Activated T-helper 1 cell treated with Interleukin-2 at 50 U/mL for 16 hours (primary cell): ENCODE measurements around the gene ADAMTS16.

Experiments
- DNase-seq: peaks from one replicate; pipeline ENCODE4 v3.0.0-alpha.2; 2020; ENCODE audit warnings: low read depth

ADAMTS16 gene

DNA sequence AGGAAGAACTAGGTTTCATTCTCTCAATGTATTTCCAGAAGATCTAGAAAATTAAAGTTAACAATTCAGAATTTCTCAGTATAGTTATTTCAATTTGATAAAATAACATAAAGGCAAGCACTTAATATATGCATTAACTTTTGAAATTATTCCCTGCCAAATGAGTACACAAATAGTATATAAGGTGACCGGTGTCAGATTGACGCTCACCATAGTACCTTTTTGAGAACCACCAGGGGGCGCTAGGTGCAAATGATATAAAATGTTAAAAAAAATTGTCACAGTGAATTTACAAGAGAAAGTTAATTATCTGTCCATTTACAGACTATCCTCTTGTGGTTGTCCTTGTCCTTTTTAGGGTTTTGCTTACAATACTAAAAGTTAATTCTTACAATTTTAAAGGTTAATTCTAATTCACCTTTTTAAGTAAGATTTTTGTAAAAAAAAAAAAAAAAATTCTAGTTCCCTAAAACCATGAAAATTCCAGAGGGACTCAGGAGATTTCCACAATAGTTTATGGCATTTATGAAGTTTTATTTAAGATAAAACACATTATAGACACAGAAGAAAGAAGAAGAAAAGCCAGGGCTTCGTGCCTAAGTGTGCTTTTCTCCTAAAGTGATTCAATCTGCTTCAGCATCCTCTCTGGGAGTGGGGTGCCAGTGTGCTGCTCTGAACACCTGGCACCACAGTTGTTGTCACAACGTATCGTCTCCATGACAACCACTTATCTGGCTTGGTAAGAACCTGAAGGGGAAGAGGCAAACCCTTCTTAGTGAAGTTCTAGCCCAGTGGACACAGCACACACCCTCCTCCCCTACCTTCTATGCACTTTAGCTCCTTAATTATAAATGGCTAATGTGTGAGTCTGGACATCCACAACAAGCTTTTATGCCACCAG, 1.7 kb downstream of the ADAMTS16 start:
- no peak for DNase-seq

DNA sequence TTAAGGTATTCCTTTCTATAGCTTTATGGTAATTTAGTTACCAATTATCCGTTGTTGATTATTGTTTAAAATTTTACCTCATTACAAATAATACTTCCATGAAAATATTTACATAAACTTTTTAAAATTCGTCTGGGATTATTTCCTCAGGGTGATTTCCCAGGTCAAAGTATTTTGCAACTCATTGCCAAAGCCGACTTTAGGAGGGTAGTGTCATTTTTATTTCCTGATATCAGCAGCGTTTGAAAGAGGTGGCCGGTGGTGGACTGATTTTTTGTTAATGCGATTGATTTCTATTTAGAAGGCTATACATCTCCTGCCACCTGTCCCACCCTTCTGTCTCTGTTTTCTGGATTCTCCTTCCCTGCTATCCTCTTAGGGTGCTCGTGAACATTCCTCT, 4.3 kb downstream of the ADAMTS16 start:
- no peak for DNase-seq

GRCh38 chr5:5145651-5146529, 5.8 kb downstream of the ADAMTS16 start:
- DNase-seq = no peak

DNA sequence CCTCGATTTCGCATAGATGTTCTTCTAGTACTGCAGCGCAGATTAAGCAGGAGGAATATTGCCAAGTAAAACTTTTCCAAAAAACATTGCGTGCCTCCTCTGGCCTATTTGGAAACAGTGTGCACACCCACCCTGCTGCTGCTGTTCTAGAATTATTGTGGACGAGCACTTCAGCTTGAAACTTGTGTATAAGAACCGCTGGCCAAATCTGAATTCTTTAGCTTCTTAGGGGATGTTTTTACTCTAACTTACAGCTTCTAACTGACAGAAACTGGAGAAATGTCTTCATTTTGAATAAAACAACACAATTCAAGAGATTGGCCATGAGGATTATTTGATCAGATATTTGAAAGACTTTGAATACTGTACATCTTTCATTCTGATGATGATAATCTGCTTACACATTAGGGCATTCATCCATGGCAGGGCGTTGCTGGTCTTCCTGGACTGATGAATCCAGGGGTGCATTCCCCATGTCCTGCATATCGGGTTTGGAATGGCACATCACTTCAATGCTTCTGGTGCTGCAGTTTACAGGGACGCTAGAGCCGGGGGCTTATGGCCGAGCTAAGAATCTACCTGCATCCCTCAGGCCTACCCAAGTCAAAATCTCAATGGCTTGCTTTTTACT, 6.5 kb downstream of the ADAMTS16 start:
- no peak for DNase-seq

- DNase-seq = no peak
Observed at GRCh38 chr5:5149154-5149553, 9.0 kb downstream of the ADAMTS16 start.

DNA sequence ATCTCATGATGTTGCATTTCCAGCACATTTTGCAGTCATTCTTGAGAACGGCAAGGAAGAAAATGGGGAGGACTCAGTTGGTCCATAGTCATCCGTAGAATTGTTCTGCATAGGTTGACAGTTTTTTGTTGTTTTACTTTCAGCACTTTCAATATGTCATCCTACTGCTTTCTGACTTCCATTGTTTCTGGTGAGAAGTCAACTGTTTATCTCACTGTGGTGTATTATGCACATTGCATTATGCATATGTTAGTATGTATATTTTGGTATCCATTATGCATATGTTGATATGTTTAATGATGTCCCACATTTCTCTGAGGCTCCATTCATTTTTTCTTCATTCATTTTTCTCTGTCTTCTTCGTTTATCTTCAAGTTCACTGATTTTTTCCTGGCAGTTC, 10.5 kb downstream of the ADAMTS16 start:
- no peak for DNase-seq

DNA sequence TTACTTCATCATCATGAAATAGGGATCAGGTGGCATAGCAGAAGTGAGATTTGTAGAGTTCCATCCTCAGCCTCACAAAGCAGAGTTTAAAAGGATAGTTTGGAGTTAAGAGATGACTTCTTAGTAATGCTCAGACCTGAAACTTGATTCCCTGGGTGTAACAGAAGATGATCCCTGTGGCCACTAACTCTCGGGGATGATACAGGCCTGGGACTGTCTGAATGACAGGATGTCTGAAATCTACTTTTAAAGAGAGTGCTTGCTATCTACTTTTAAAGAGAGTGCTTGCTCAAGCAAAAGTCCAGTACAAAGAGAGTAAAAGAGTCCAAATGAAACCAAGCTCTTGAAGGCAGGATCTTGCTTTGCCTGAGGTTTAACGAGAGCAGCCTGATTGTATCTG, 14.6 kb downstream of the ADAMTS16 start:
- DNase-seq = no peak

DNA sequence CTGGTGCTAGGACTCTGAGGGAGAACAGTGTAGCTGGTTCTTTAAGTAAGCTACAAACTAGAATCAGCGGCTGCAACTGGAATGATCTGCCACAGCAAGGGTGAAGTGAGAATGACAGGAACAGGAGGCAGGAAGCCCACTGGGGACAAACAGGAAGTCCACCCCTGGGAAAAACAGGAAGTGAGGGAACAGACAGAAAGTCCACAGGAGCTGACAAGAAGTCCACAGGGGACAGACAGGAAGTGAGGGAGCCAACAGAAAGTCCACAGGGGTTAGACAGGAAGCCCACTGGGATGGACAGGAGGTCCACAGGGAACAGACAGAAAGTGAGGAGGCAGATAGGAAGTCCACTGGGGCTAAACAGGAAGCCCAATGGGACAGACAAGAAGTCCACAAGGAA, 15.5 kb downstream of the ADAMTS16 start:
- DNase-seq = no peak

DNA sequence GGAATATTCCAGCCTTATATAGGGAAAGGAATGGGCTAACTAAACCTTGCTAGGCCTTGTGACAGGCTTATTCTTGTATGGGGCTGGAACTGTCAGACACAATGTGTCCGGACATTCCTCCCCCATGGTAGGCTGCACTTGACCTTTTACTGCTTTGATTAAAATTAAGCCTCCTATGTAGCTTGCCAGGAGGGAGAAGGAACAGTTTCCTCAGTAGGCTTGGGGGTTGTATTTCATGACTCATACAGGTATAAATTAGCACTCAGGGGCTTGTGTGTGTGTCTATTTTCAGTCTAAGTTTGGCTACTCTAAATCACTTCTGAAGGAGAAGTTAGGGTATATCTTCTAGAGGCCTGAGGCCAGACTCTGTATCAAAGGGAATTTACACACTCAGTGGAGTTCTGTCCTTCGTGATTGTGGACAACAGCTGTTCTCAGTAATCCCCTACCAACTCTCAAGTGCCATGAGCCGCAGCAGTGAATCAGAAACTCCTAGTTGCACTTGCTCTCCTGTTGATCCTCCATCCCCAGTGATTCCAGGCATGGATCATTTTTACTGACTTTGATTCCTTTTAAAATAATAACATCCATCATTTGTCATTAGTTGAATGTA, 16.4 kb downstream of the ADAMTS16 start:
- no peak for DNase-seq

GRCh38 chr5:5158472-5158895, 18.4 kb downstream of the ADAMTS16 start:
- no peak for DNase-seq

DNA sequence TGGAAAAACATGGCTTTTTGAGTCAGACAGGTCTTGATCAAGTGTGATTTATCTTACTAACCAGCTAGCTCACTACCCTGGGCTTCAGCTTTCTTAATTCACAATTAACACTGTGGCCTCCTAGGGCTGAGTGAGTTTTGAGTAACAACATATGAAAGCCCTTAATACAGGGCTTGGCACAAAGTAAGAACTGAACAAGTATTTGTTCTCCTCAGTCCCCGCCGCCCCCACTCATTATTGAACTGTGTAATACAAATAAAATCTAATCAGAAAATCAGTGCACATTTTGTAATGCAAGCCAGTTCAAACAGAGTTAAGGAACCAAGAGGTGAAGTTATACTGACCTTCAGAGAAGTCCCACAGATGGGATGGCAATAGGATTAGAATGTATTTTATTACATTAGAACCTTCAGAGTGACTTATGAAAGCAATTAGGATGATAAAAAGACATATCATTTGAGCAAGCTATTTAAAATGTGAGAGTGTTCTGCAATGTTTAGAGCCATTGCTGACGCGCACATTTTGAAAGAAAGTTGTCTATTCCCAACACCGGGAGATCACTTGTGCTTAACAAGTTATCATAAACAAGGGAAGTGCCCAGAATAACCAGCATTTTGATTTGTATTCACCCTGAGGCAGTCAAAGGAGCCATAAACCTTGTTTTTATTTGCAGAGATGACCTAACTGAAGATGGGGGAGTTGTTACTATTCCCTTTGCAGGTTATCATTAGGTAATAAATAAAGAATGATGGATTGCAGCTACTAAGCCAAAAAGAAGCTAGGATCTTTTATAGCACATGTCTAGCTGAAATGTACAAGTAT, 19.4 kb downstream of the ADAMTS16 start:
- DNase-seq = no peak

DNA sequence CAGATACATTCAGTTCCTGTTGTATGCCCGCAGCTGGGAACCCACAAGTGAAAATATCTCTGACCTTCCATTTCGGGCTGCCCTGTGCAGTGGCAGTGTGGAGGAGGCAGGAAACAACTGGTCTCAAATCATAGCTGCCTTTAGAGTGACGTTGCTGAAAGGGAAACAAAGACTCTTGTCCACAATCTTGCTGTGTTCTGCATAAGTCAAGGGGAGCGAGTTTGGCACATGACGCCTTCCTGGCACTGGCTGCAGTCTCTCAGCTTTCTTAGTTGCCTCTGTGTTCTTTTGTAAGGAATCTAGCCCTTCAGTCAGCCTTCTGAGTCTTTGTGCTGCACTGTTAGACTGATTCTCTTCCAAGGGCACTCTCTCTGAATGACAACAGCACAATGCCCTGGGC, 24.0 kb downstream of the ADAMTS16 start:
- DNase-seq = no peak

- no peak for DNase-seq
Observed at GRCh38 chr5:5165541-5166002, 25.4 kb downstream of the ADAMTS16 start.

DNA sequence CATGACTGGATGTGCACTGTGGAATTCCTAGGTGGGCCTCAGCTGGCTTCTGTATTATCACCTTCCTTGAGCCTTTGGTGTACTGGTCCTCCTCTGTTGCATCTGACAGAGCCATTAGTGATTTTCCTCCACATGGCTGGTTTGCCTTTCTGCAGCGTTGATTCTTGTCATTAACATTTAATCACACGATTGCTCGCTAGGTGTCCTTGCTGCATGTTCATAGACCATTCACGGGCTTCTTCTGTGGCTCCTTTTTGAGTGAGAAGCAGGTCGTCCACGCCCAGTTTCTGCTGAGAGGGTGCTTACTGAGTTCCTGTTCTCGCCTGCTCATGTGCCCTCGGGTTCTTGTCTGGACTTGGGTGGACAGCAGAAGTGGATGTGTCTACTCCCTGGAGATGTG, 29.3 kb downstream of the ADAMTS16 start:
- DNase-seq = no peak

- no peak for DNase-seq
Observed at GRCh38 chr5:5178136-5178535, 38.0 kb downstream of the ADAMTS16 start.

- no peak for DNase-seq
Observed at GRCh38 chr5:5178580-5178979, 38.5 kb downstream of the ADAMTS16 start.

- DNase-seq = no peak
Observed at GRCh38 chr5:5179079-5179478, 38.9 kb downstream of the ADAMTS16 start.

GRCh38 chr5:5179597-5179996, 39.5 kb downstream of the ADAMTS16 start:
- DNase-seq = no peak

DNA sequence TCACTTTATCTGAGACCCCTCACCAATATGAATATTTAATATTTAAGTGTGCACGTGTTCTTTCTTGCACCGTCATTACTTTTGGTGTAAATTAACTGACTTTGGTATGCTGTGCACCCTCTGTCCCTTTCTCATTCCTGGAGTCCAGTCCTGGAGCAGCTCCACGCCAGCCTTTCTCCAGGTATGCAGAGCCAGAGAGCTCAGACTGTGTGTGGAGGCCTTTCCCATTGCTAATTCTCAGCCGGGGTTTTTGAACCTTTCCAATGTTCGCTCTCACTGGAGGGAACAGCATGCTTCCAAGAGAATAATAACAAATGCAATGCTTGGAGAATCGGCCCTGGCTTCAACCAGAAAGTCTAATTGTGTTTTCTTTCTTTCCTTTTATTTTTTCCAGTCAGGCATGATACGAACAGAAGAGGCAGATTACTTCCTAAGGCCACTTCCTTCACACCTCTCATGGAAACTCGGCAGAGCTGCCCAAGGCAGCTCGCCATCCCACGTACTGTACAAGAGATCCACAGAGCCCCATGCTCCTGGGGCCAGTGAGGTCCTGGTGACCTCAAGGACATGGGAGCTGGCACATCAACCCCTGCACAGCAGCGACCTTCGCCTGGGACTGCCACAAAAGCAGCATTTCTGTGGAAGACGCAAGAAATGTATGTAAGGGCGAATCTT, 41.7 kb downstream of the ADAMTS16 start:
- DNase-seq = no peak

DNA sequence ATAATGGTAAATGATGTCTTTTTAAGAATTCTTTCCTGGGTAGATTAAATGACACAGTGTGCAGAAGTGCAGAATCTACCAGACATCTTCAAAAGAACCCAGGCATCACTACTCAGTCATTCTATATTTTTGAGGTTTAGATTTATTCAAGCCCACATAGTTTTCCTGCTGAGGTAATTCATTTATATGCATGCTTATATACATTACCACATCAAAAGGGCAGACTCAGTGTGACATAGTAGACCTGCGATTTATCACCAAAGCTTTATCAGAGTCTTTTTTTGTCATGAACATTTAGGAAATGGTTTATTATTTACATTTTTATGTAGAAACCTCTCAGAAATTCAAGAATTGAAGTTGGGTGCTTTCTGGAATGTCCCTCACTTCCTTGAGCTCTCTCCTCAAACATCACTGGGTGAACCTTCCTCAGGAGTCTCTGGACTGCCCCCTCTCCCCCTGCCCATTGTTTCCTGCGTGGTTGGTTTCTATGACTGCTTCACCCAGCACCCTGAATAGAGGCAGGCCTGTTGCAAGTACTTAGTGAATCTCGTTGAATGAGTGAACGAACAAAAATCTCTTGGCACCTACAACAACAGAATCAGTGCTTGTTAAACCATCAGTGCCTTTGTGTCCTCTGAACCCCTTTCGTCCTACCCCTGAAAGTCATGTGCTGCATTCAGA, 42.5 kb downstream of the ADAMTS16 start:
- no peak for DNase-seq
